ENCODE results near the gene KIAA1328.

- no peak for TF ChIP-seq EZH2phosphoT487 (conservative IDR thresholded peaks at IDR 0.05; ENCODE audit: low read length)
- no peak for TF ChIP-seq CTCF (IDR thresholded peaks at IDR 0.05; ENCODE audit: insufficient read depth, low read length, poor library complexity, severe bottlenecking)
Measured at GRCh38 chr18:37122877-37123276, 293.9 kb downstream of the KIAA1328 start.
